Body of pancreas (tissue), 4 donors: ENCODE measurements around the gene WASL.

ENCODE experiments used
- CTCF ChIP-seq, 7 experiments: fragments of 450-650 bp in 4 of 7; fragments of 200-600 bp in 3 of 7; sonication (generic) in 3 of 7; IDR thresholded peaks; one replicate each; pipeline ENCODE4 v1.5.1; 2016 to 2019; ENCODE audit warnings: antibody characterized with exemption in 7 of 7
- POLR2A ChIP-seq, 3 donors: fragments of 450-650 bp; IDR thresholded peaks; one replicate each; pipeline ENCODE4 v1.6.1; 2016; ENCODE audit warnings: antibody characterized with exemption in 3 of 3, mild to moderate bottlenecking in 2 of 3

GRCh38 chr7:123746055-123746454, 2.7 kb downstream of the WASL start:
- TF ChIP-seq CTCF (IDR thresholded peaks at IDR 0.05) (no peak), POLR2A (IDR thresholded peaks at IDR 0.05) (no peak)
